GM18907 (cell line): ENCODE data around the gene RFNG.

Experiments used
- ATAC-seq: cut with Tn5 transposase; IDR thresholded peaks from one replicate; pipeline ENCODE4 v1.9.1; 2021; ENCODE audit warnings: mild to moderate bottlenecking, moderate library complexity; ENCODE audit not compliant: unreplicated experiment

The RFNG gene

DNA sequence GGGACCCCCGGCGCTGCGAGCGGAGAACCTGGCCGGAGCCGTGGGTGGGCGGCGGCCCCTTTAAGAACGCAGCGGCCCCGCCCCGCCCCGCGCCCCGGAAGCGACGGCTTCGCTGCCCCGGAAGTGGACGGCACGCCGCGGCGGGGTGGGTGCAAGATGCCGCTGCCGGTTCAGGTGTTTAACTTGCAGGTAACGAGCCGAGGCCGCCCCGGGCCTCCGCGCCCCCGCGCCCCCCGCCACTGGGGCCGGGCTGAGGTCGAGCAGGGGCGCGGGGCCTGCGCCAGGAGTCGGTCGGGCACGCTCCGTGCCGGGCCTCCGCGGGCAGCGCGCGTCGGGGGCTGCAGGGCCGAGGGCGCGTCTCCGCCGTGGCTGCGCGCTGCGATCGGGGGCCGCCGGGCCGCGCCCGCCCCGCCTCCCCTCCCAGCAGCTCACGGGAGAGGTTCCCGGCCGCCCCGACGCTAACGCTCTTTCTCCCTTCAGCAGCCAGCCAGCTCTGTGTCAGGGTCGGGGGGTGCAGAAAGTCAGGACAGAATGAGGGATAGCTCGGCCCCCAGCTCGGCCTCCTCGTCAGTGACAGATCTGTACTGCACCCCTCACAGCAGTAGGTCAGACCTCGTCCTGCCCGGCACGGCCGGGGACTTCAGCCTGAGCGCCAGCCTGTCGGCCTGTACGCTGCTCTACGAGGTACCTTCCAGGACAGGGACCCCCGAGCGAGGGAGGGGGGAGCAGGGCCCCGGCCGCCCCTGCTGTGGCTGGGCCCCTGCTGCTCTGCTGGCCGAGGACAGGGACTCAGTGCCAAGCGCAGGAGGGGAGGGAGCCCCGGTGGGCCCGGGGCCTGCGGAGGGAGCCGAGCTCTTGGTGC is at the start of gene RFNG, which contains the start of gene GPS1:
Gene RFNG (minus strand): TSS at position 36 of the 862 bp plus-strand sequence. CDS start 45 bp downstream, outside the sequence.
Gene GPS1 (plus strand): TSS at position 123 of the 862 bp plus-strand sequence. CDS start 34 bp downstream, at position 157.
- ATAC-seq = peak; percentile 57

GRCh38 chr17:82101301-82101715 is 49.7 kb upstream of the RFNG start:
- no peak for ATAC-seq

DNA sequence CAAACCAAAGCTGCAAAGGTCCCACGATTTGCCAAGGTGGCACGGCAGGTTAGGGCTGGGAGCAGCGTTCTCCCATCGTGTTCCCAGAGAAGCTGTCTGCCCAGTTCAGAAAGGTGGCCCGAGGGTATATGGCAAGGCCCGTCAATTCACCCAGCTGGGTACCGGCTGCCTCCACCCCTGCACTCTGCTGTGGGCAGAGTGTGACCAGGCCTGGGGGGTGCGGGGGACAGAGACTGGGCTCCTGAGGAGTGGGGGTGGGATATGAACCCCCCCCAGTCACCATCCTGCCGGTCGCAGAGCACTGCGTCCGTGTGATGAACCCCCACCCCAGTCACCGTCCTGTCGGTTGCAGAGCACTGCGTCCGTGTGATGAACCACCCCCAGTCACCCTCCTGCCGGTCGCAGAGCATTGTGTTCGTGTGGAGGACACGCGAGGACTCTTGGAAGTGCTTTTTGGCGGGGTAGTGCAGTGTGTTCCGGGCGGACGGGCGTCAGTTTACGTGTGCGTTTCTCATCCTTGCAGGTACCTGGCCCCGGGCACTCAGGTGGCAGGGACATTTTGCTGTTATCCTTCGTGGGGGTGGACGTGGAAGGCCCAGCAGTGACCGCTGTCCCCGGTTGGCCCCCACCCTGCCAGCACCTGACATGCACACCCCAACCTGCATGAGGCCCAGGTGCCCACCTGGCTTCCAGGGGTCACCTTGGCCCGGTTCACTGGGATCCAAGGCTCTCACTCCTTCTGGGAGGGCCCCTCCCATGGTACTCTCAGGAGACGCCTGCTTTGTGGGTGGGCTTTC is 49.1 kb upstream of the RFNG start:
- ATAC-seq = no peak

DNA sequence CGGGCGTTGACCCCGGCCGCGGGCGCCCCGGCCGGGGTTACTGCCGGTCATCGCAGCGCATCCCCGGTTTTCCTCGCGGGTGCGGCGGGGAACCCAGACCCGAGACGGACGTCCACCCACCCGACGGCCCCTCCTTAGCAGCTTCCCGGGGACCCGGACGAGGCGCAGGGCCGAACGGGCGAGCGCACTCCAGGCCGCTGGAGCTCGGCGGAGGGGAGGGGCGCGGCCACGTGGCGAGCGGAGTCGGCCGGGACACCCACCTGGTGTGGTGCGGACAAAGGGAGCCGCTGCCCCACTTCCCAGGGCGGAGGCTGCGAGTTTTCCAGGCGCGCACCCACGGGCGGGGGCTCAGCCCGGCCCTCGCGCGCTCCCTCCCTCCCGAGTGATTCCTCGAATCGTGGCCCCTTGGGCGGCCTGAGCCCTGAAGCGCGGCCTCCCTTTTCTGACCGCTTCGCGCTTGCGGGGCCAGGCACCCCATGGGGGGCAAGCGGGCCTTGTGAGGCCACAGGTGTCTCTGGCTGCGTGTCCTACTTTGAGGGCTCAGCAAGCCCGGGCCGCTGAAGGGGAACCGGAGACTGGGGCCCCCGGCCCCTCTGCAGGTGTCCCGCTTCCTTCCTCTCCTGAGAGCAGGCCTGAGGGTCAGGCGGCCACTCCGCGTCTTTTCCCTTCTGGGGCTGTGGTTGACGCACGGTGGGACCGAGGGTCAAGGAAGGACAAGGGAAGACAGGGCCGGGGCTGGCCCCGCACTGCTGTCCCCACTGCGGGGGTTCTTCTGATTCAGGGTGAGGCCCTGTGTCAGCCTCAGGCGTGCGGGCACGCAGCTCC is 47.5 kb upstream of the RFNG start:
- ATAC-seq = peak; percentile 12

- peak; percentile 67 for ATAC-seq
Measured at GRCh38 chr17:82098169-82098938, 46.7 kb upstream of the RFNG start, which contains the start of gene FASN. TSS of gene FASN (minus strand) at chr17:82098236. CDS start at chr17:82096445, 1,791 bp downstream.

- no peak for ATAC-seq
Measured at GRCh38 chr17:82097919-82098168, 46.2 kb upstream of the RFNG start.

DNA sequence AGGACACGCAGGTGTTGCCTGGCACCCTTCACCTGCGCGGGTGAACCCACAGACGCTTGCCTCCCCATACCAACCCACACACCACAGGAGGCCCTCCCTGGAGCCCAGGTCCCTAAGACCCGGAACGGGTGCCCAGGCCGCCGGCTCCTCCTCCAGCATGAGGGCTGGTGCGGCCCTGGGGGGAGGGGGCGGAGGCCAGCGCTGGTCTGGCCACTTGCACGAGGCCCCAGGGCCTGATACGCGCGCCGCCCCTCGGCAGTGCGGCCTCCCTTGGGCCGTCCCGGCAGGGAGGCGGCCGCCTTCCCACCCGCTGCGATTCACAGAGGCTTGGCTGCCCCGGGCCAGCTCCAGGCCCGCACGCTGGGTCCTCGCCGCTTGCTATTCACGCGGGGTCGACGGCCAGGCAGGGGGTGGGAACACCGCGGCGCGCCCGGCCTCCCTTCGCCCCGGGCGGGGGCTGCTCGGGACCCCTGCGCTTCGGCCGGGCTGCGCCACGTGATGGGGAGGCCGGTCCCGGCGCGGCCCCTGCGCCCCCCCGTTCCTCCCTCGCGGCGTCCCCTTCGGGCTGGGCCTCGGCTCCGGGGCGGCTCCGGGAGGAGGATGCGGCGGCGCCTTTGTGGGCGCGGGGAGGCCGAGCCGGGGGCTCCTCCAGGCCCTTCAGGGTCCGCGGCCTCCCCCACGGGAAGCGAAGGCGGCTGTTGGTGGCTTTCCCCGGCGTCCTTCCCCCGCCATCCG is 45.7 kb upstream of the RFNG start:
- ATAC-seq = peak; percentile 5

DNA sequence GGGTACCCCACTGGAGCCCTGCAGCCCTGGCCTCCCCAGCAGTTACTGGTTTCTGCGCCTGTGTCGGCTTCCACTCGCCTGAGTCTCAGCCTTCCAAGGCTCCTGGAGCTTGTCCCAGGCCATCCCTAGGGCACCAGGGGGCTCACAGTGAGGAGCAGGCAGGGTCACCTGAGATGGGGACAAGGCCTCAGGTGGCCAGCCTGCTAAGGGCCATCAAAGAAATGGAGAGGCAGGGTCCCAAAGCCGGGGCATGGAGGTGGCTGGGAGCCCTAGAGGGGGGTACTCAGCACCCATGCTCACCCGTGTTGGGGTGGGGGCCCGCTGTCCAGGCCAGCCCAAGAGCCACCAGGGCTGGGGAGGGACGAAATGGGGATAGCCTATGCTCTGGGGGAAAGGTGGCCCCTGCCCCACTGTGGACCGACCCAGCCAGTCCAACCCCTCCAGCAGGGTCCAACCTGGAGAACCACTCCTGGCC is 45.1 kb upstream of the RFNG start:
- ATAC-seq = no peak

GRCh38 chr17:82095777-82096708 is 44.4 kb upstream of the RFNG start:
- ATAC-seq = no peak

DNA sequence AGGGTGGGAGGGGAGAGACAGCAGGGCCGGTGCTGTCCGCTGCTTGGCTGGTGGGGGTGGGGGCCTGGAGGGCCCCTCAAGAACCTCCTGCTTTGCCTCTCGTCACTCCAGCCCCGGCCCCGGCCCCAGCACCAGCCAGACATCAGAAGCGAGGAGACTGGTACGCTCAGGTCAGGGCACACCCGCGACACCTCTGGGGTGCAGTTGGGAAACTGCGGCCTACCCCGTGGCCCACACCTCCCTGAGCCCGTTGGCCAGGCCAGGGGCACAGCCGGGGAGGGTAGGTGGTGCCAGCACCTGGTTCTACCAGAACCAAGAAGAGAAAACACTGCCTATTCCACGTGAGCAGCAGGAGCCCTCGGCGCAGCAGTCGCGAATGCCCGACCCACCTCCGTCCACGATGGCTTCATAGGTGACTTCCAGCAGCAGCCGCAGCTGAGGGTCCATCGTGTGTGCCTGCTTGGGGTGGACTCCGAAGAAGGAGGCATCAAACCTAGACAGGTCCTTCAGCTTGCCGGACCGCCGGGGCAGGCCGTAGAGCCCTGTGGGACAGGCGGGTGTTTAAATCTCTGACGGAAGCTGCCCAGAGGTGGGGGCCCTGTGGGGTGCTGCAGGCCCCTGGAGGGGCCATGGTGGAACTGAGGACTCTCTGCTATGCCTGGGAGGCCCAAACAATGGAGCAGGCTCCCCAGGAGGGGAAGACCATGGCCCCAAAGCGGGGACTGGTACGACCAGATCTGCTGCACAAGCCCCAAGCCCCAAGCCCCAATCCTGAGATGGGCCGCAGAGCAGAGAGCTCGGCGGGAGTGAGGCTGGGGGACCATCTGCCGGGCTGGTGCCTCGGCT is 43.5 kb upstream of the RFNG start:
- no peak for ATAC-seq

DNA sequence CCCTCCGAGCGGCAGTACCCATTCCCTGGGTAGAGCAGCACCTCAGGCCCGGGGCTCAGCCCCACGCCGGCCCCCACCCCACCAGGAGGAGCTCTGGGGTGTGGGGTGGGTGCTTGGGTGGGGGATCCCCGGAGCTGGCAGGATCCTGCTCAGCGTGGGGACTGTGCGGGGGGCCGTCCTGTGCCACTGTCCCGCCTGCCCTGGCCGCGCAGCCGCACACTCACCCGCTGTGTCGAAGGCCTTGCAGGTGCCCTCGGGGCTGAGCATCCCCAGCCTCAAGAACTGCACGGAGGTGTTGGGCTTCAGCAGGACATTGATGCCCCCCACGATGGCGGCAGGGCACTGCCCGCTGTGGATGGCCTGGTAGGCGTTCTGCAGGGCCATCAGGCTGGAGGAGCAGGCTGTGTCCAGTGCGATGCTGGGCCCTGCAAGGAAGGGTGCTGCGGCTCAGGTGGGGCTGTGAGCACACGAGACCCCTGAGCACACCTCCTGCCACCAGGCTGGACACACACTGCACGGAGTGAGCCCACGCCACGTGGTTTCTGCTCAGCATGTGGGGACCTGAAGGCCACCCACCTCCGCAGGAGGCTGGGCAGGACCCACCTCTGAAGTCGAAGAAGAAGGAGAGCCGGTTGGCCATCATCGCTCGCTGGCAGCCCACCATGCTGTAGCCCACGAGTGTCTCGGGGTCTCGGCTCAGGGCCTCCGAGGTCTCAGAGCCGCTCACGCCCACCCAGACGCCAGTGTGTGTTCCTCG is 41.6 kb upstream of the RFNG start:
- no peak for ATAC-seq

DNA sequence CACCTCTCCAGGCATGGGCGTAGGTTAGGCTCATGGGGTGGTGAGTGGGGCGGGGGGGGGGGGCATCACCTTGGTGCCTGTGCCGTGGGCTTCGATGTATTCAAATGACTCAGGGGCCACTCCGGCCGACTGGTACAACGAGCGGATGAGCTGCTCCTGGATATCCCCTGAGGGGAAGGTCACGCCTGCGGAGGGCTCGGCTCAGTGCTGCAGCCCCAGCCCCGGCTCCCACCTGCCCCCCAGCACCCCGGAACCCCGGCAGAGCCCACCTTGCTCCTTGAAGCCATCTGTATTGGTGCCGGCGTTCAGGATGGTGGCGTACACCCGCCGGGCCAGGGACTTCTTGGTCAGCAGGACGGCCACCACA is 41.0 kb upstream of the RFNG start:
- ATAC-seq = no peak

- ATAC-seq = no peak
Measured at GRCh38 chr17:82092094-82092586, 40.5 kb upstream of the RFNG start.

DNA sequence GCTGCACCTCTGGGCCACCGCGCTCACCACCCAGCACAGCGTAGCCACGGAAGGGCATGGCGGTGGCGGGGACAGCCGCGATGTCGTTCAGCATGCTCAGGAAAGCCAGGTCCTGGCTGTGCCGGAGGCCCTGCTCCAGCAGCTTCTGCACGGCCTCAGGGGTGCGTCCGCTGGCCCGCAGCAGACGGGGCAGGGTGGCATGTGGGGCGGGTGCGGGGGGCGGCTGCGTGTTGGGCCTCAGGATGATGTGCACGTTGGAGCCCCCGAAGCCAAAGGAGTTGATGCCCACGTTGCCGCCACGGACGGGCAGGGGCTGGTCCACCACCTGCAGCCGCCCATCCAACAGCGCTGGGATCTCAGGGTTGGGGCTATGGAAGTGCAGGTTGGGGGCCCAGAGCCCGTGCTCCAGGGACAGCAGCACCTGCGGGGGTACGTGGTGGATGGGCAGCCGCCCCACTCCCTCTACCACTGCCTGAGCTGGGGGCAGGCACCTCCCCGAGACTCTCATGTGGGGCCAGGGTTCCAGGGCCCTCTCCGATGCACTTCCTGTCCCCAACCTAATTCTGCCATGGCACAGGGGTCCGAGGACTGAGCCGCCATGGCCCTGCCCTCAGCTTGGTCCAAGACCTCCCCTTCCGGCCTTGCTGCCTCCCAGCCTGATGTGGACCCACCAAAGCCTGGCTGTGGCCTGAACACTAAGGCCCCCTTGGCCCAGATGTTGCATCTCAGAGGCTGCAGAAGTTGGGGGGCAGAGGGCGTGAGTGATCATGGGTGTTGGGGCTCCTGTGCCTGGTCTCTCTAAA is 39.9 kb upstream of the RFNG start:
- no peak for ATAC-seq

DNA sequence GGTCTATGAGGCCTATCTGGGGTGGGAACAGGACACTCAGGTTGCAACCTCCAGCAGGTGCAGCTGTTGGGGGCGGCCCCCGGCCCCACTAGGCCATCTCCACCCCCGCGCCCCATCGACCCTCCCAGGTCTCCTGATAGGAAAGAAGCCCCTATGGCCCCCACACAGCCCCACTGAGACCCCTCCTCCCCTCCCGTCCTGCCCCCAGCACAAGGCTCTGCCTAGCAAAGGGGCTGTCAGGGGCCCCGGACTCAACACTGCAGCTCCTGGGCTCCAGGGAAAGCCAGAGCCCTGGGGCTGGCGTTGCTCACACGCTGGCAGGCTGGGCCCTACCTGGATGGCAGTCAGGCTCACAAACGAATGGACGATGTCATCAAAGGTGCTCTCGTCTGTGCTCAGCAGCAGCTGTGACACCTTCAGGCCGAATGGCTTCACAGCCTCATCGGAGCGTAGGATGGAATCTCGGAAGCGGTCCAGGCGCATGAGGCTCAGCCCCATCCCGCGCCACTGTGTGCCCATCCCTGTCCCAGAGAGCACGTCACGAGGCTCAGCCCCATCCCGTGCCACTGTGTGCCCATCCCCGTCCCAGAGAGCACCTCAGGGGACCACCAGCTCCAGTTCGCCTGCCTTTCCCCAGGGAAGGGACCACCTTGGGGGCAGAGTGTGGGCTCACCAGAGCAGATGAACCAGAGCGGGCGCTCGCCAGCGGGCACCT is 39.1 kb upstream of the RFNG start:
- ATAC-seq = no peak
